ENCODE data around the gene GDI1. TPM values are rescaled to one million over a fixed set of nuclear protein-coding genes. Genes with fewer than 3 reads are reported as not detected.
A peak's percentile ranks its signal among the peaks of the same experiment; 100 is the strongest.

The GDI1 gene
- total RNA-seq, 4 donors from 2014 or later = 50.5 to 83.5 (median 61.5) TPM

DNA sequence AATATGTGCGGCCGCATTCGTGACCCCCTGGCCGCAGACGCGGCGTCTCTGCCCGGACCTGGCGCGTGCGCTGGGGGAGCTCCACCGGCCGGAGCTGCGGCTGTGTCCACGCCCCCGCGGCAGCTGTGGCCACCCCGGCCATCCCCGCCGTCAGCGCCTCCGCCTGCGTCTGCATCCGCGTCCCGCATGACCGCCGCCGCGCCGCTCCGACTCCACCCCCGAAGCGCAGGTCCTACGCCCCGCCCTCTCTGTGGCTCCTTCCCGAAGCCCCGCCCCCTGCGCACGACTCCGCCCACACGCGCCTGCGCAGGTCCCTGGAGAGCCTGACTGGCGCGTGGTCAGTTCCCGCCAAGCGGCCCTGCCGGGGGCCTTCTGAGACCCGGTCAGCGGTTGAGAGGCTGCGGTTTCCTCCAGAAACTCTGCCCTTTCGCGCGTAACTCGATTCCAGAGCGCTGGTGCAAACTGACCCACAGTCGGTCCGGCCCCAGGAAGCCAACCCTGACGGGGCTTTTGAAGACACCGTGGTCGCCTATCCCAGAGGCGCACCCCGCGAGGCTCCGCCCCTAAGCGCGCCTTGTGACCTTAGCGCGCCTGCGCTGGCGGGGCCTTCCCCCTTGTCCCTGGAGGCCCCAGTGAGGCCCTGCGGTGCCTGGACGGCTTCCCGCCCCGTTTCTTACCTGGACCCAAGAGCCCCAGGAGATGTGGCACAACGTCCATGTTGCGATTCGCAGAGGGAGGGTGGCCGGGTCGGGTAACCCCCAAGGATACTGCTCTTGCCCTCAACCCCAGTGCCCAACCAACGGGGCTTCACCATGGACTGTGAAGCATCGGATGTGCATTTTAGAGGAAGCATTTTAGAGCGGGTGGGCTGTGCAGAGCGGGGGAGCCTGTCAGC lies 42.0 kb downstream of the GDI1 start, which contains the start of gene LAGE3:
TSS of gene LAGE3 (minus strand) at position 554 of the 895 bp plus-strand sequence. CDS start at position 188, 366 bp downstream.
- intact Hi-C loops (cut with DNase I; ENCODE audit: low total_unique reads) = no loop called here
- 55 to 59% methylated on average over 3 to 84 of the region's 85 CpGs for WGBS, 2 donors
- DNase-seq (ENCODE audit: low spot score in 2 of 2) = peak; percentile 88 to 98
- TF ChIP-seq POLR2A (IDR thresholded peaks at IDR 0.05) = no peak
- TF ChIP-seq, protein P1, sequence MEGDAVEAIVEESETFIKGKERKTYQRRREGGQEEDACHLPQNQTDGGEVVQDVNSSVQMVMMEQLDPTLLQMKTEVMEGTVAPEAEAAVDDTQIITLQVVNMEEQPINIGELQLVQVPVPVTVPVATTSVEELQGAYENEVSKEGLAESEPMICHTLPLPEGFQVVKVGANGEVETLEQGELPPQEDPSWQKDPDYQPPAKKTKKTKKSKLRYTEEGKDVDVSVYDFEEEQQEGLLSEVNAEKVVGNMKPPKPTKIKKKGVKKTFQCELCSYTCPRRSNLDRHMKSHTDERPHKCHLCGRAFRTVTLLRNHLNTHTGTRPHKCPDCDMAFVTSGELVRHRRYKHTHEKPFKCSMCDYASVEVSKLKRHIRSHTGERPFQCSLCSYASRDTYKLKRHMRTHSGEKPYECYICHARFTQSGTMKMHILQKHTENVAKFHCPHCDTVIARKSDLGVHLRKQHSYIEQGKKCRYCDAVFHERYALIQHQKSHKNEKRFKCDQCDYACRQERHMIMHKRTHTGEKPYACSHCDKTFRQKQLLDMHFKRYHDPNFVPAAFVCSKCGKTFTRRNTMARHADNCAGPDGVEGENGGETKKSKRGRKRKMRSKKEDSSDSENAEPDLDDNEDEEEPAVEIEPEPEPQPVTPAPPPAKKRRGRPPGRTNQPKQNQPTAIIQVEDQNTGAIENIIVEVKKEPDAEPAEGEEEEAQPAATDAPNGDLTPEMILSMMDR (IDR thresholded peaks at IDR 0.05) = no peak
- peak within 1 kb of the TSS; percentile 28 for H3K4me3 ChIP-seq (ENCODE audit: low read depth, poor library complexity, severe bottlenecking)

DNA sequence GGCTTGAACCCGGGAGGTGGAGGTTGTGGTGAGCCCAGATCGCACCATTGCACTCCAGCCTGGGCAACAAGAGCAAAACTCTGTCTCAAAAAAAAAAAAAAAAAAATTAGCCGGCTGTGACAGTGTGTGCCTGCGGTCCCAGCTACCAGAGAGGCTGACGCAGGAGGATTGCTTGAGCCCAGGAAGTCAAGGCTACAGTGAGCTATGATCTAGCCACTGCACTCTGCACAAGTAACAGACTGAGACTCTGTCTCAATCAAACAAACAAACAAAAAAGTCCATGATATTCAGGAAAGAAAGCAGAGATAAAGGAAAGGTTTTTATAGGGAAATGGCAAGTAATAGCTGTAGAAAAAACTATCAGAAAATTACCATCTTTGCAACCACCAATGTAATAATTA lies 44.2 kb downstream of the GDI1 start:
- no peak overlapping the region for H3K4me3 ChIP-seq (ENCODE audit: low read depth, poor library complexity, severe bottlenecking)
- WGBS, 2 donors = 84 to 87% methylated on average over 5 of the region's 5 CpGs
- intact Hi-C loops (cut with DNase I; ENCODE audit: low total_unique reads) = no loop called here
- DNase-seq (ENCODE audit: low spot score in 2 of 2) = no peak
- TF ChIP-seq, protein P1 (IDR thresholded peaks at IDR 0.05) = no peak
- TF ChIP-seq POLR2A (IDR thresholded peaks at IDR 0.05) = no peak

DNA sequence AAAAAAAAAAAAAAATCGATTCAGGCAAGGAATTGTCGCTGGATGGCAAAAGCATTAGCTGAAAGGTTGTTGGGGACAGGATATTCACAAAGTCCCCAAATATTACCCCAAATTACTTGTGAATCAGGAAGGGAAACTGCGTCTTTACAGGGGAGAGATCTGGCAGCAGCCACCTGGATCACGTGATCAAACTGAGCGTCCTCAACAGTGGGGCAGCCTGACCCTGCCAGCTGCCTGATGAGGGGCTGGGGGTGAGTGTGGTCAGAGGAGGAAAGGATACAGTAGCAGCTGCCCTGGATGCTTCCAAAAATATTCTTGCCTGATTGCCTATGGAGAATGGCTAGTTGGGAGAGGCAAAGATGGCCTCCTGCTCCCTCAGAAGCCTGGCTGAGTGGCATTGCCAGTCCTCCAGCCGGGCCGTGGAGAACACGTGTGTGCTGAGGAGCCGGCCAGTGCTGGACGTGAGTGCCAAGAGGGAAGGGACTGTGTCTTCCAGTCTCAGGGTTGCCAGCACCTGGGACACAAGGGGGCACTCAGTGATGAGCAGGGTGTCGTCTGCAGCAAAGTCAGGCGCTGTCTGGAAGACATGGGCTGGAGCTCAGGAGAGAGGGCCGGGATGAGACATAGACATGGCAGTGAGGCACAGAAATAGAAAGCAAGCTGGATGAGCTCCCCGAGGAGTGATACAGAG lies 45.1 kb downstream of the GDI1 start:
- H3K4me3 ChIP-seq (ENCODE audit: low read depth, poor library complexity, severe bottlenecking) = no peak overlapping the region
- no peak for DNase-seq (ENCODE audit: low spot score in 2 of 2)
- intact Hi-C loops (cut with DNase I; ENCODE audit: low total_unique reads) = no loop called here
- no peak for TF ChIP-seq POLR2A (IDR thresholded peaks at IDR 0.05)
- TF ChIP-seq, protein P1 (IDR thresholded peaks at IDR 0.05) = no peak
- 64 to 72% methylated on average over 12 to 14 of the region's 14 CpGs for WGBS, 2 donors

DNA sequence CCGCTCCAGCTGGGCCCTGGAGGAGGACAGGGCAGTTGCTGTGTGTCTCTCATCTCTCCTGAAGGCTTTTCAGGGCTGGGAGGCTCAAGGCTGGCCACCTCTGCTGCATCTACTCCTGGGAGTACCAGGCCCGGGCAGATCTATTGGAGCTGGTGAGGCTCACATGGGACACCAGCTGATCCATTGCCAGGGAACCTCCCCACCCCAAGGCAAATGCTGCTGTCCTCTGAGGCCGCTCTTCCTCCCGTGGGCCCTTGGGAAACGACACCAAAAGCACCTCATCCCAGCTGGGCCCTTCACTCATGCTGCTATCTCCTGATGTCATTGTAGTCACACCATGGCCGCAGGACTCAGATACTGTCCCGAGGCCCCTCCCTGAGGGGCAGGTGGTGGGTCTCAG lies 45.8 kb downstream of the GDI1 start:
- 70% methylated on average over 7 of the region's 7 CpGs; no CpG with 5 or more reads in 1 of the 2 donors for WGBS, 2 donors
- TF ChIP-seq POLR2A (IDR thresholded peaks at IDR 0.05) = no peak
- TF ChIP-seq, protein P1 (IDR thresholded peaks at IDR 0.05) = no peak
- intact Hi-C loops (cut with DNase I; ENCODE audit: low total_unique reads) = no loop called here
- H3K4me3 ChIP-seq (ENCODE audit: low read depth, poor library complexity, severe bottlenecking) = no peak overlapping the region
- no peak for DNase-seq (ENCODE audit: low spot score in 2 of 2)

DNA sequence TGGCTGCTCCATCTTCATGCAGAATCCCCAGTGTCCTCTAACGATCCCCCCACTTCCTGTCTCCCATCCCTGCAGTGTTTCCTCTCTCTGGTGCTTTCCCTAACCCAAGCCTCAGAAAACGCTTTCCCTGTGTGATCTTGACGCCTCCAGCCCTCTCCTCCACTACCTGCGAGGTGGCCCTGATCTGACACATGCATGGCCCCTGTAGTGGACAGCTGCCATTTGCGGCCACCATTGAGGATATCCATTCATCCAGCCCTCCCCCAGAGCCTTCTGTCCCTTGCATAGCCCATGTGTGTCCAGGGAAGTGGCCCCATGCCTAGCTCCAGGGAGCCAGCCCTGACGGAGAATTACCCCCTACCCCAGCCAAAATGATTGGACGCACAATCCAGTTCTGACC lies 46.4 kb downstream of the GDI1 start:
- 64 to 74% methylated on average over 6 to 7 of the region's 7 CpGs for WGBS, 2 donors
- TF ChIP-seq, protein P1 (IDR thresholded peaks at IDR 0.05) = no peak
- TF ChIP-seq POLR2A (IDR thresholded peaks at IDR 0.05) = no peak

More for the DNA sequence above, 46.4 kb downstream of the GDI1 start:
- intact Hi-C loops (cut with DNase I; ENCODE audit: low total_unique reads) = no loop called here
- DNase-seq (ENCODE audit: low spot score in 2 of 2) = no peak
- H3K4me3 ChIP-seq (ENCODE audit: low read depth, poor library complexity, severe bottlenecking) = no peak overlapping the region
